HG03558 (cell line): ENCODE measurements around the gene ADGRF1.
"Not testable (repeated sequence)": the region's sequence is repeated elsewhere in the genome, so short reads cannot be mapped to it uniquely, and the experiment has no call there.

Source experiments
- ATAC-seq: cut with Tn5 transposase; IDR thresholded peaks from one replicate; pipeline ENCODE4 v1.9.1; 2021; ENCODE audit warnings: moderate number of reproducible peaks; ENCODE audit not compliant: unreplicated experiment; ENCODE audit errors: extremely low read depth

ADGRF1 gene

GRCh38 chr6:47062346-47062745, 20.2 kb upstream of the ADGRF1 start:
- ATAC-seq, result no peak

- no peak for ATAC-seq
Measured at GRCh38 chr6:47061309-47062300, 19.5 kb upstream of the ADGRF1 start.

- ATAC-seq, result no peak
Measured at GRCh38 chr6:47059216-47059885, 17.2 kb upstream of the ADGRF1 start.

- no peak for ATAC-seq
Measured at GRCh38 chr6:47057830-47058540, 15.9 kb upstream of the ADGRF1 start.

- ATAC-seq, result no peak
Measured at GRCh38 chr6:47056832-47057231, 14.7 kb upstream of the ADGRF1 start.

GRCh38 chr6:47054302-47054701, 12.2 kb upstream of the ADGRF1 start:
- not testable (repeated sequence) for ATAC-seq

GRCh38 chr6:47048638-47049037, 6.5 kb upstream of the ADGRF1 start:
- no peak for ATAC-seq

- ATAC-seq, result no peak
Measured at GRCh38 chr6:47047479-47048407, 5.6 kb upstream of the ADGRF1 start.

GRCh38 chr6:47047097-47047478, 5.0 kb upstream of the ADGRF1 start:
- ATAC-seq, result no peak

- no peak for ATAC-seq
Measured at GRCh38 chr6:47044397-47044796, 2.3 kb upstream of the ADGRF1 start.

GRCh38 chr6:47043286-47043685, 1.2 kb upstream of the ADGRF1 start:
- ATAC-seq, result no peak

GRCh38 chr6:47041741-47042140, 391 bp downstream of the ADGRF1 start:
- ATAC-seq, result no peak

- no peak for ATAC-seq
Measured at GRCh38 chr6:47034926-47035325, 7.2 kb downstream of the ADGRF1 start.

- no peak for ATAC-seq
Measured at GRCh38 chr6:47034421-47034820, 7.7 kb downstream of the ADGRF1 start.

- ATAC-seq, result no peak
Measured at GRCh38 chr6:47032974-47033765, 9.0 kb downstream of the ADGRF1 start.

GRCh38 chr6:47031656-47032055, 10.5 kb downstream of the ADGRF1 start:
- no peak for ATAC-seq

GRCh38 chr6:47029865-47030561, 12.1 kb downstream of the ADGRF1 start:
- ATAC-seq, result no peak

GRCh38 chr6:47028835-47029360, 13.2 kb downstream of the ADGRF1 start:
- no peak for ATAC-seq
